CD4-positive, alpha-beta memory T cell (primary cell): ENCODE results near the gene PPM1N. TPM values are rescaled to one million over a fixed set of nuclear protein-coding genes. Genes with fewer than 3 reads are reported as not detected.

Source experiments
- CTCF ChIA-PET: fragments of 350-600 bp; sonication (Branson Sonifier 250); formaldehyde crosslinking; loops from one replicate; lab custom pipeline; 2021; ENCODE audit warnings: inconsistent platforms; ENCODE audit not compliant: partially characterized antibody; lab: Charles Lee
- POLR2A ChIA-PET: fragments of 350-600 bp; sonication (Branson Sonifier 250); formaldehyde crosslinking; loops from one replicate; lab custom pipeline; 2021; ENCODE audit not compliant: partially characterized antibody; lab: Charles Lee
- DNase-seq, 5 donors: peaks; one replicate each; pipeline versions ENCODE4 v3.0.0 to v3.0.0-alpha.2; 2020 to 2022; ENCODE audit warnings: mixed read lengths in 1 of 5
- H3K27ac ChIP-seq: one replicate; pipeline ENCODE4 v1.7.0; 2013; ENCODE audit warnings: low read depth, low read length
- H3K27me3 ChIP-seq: 2 replicates; pipeline ENCODE4 v1.7.0; 2013; ENCODE audit warnings: mild to moderate bottlenecking, low read length, moderate library complexity; ENCODE audit not compliant: insufficient read depth
- H3K36me3 ChIP-seq: 2 replicates; pipeline ENCODE4 v1.7.0; 2013; ENCODE audit warnings: mild to moderate bottlenecking, low read length, moderate library complexity; ENCODE audit not compliant: insufficient read depth
- H3K4me1 ChIP-seq: 2 replicates; pipeline ENCODE4 v1.7.0; 2013; ENCODE audit warnings: mild to moderate bottlenecking, low read length, moderate library complexity; ENCODE audit not compliant: insufficient read depth
- H3K4me3 ChIP-seq, 2 donors: one replicate each; pipeline ENCODE4 v1.7.0; 2013; ENCODE audit warnings: low read length in 2 of 2, mild to moderate bottlenecking in 1 of 2
- H3K9me3 ChIP-seq, 2 donors: one replicate each; pipeline ENCODE4 v1.7.0; 2013; ENCODE audit warnings: low read length in 2 of 2, control low read depth in 1 of 2; ENCODE audit not compliant: control insufficient read depth in 1 of 2
- H3K27ac Mint-ChIP-seq, 7 donors: one replicate each; pipeline ENCODE4 v1.8.0; 2020 to 2021; ENCODE audit warnings: mixed read lengths in 7 of 7, mild to moderate bottlenecking in 6 of 7, inconsistent platforms in 3 of 7, moderate library complexity in 3 of 7
- H3K27me3 Mint-ChIP-seq, 2 donors: one replicate each; pipeline ENCODE4 v1.8.0; 2020 to 2021; ENCODE audit warnings: mixed read lengths in 2 of 2
- H3K36me3 Mint-ChIP-seq, 2 donors: one replicate each; pipeline ENCODE4 v1.8.0; 2020 to 2021; ENCODE audit warnings: mixed read lengths in 2 of 2, inconsistent platforms in 1 of 2, mild to moderate bottlenecking in 1 of 2
- H3K4me1 Mint-ChIP-seq, 4 donors: one replicate each; pipeline ENCODE4 v1.8.0; 2020 to 2021; ENCODE audit warnings: mixed read lengths in 4 of 4, mild to moderate bottlenecking in 1 of 4
- H3K4me3 Mint-ChIP-seq, 8 donors: one replicate each; pipeline ENCODE4 v1.8.0; 2020 to 2021; ENCODE audit warnings: mixed read lengths in 8 of 8, mild to moderate bottlenecking in 7 of 8, moderate library complexity in 6 of 8, inconsistent platforms in 3 of 8
- H3K9me3 Mint-ChIP-seq, 8 donors: one replicate each; pipeline ENCODE4 v1.8.0; 2020 to 2021; ENCODE audit warnings: mixed read lengths in 8 of 8, mild to moderate bottlenecking in 5 of 8, inconsistent platforms in 3 of 8, moderate library complexity in 1 of 8
- intact Hi-C: fragments of 100-400 bp; cut with micrococcal nuclease; formaldehyde crosslinking; loops from one replicate; pipeline ENCODE4 v1.15.1; 2023
- polyA plus RNA-seq, 2 donors: library from polyadenylated mRNA; unstranded; fragments of 300-500 nt; fragmentation: Illumina TruSeq; gene quantifications; one replicate each; pipeline ENCODE4 v1.2.3, GENCODE V29; 2021
- total RNA-seq, 2 experiments: library from RNA; stranded (reverse); gene quantifications; one replicate each; pipeline ENCODE4 v1.2.3, GENCODE V29; 2021

The PPM1N gene
- total and polyA plus RNA-seq, 4 experiments from 2014 or later = 3.7 to 7.9 (median 4.9) TPM

- peaks cover 10 to 41% of the 10 kb centered on the region in 2 donors for H3K36me3 Mint-ChIP-seq
- H3K36me3 ChIP-seq = peaks cover 20% of the 10 kb centered on the region
These were observed 19.6 kb downstream of the PPM1N start for GRCh38 chr19:45517641-45518468.

DNA sequence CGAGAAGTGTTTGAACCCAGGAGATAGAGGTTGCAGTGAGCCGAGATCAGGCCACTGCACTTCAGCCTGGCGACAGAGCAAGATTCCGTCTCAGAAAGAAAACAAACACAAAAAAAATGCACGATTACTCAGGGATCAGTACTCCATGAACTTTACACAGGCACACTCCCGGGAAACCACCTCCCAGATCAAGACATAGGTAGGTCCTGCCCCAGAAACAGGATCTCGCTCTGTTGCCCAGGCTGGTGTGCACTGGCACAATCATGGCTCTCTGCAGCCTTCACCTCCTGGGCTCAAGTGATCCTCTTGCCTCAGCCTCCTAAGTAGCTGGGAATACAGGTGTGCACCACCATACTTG lies 20.2 kb downstream of the PPM1N start:
- intact Hi-C loops = no loop called here
- Histone ChIP-seq H3K27me3 (no peaks in the 10 kb centered on the region), H3K27ac (no peak overlapping the region), H3K9me3 (no peaks in the 10 kb centered on the region), H3K36me3 (peaks cover 20% of the 10 kb centered on the region), H3K4me3 (no peak overlapping the region), H3K4me1 (peaks cover 29% of the 10 kb centered on the region)
- ChIA-PET CTCF (interaction anchor here (1.4 kb wide), 2 partner anchors 20 to 39 kb away, joined by 3 to 5 read pairs; partner anchors contain the start of gene PPM1N), POLR2A (interaction anchor here (1.1 kb wide), 1 partner anchor 10 kb away, joined by 3 read pairs; no protein-coding TSS in a partner anchor)
- Mint-ChIP-seq H3K9me3 (no peaks in the 10 kb centered on the region), H3K27me3 (no peaks in the 10 kb centered on the region), H3K4me3 (no peak overlapping the region), H3K36me3 (peaks cover 11 to 44% of the 10 kb centered on the region in 2 donors), H3K27ac (peak overlapping the region in 2 of 7 donors; percentile 41 to 68), H3K4me1 (peaks cover 16 to 35% (median 26%) of the 10 kb centered on the region in 4 donors)
- DNase-seq = no peak

More at GRCh38 chr19:45517641-45518468, 19.6 kb downstream of the PPM1N start:
- no peak overlapping the region for H3K4me3 ChIP-seq
- Mint-ChIP-seq H3K27me3 (no peaks in the 10 kb centered on the region), H3K4me3 (no peak overlapping the region), H3K4me1 (peaks cover 19 to 36% (median 29%) of the 10 kb centered on the region in 4 donors), H3K9me3 (no peaks in the 10 kb centered on the region), H3K27ac (peak overlapping the region in 3 of 7 donors; percentile 24 to 68 (median 35))
- no peaks in the 10 kb centered on the region for H3K9me3 ChIP-seq
- CTCF ChIA-PET = interaction anchor here (1.4 kb wide), 1 partner anchor 19 kb away, joined by 3 read pairs; the partner anchor contains the start of gene PPM1N
- H3K4me1 ChIP-seq = peaks cover 34% of the 10 kb centered on the region
- H3K27ac ChIP-seq = no peak overlapping the region
- no peaks in the 10 kb centered on the region for H3K27me3 ChIP-seq
- POLR2A ChIA-PET = interaction anchor here (1.1 kb wide), 1 partner anchor 10 kb away, joined by 3 read pairs; no protein-coding TSS in a partner anchor
- DNase-seq = no peak
- intact Hi-C loops = no loop called here

GRCh38 chr19:45522010-45522941 lies 24.0 kb downstream of the PPM1N start:
- peaks cover 23 to 61% of the 10 kb centered on the region in 2 donors for H3K36me3 Mint-ChIP-seq
- Histone ChIP-seq H3K36me3 (peaks cover 40% of the 10 kb centered on the region), H3K4me3 (no peak overlapping the region), H3K9me3 (no peaks in the 10 kb centered on the region), H3K27ac (no peak overlapping the region), H3K4me1 (peaks cover 3% of the 10 kb centered on the region), H3K27me3 (no peaks in the 10 kb centered on the region)
- no peaks in the 10 kb centered on the region for H3K9me3 Mint-ChIP-seq
- H3K27ac Mint-ChIP-seq = peak overlapping the region in 3 of 7 donors; percentile 17 to 30 (median 19)
- CTCF ChIA-PET = interaction anchor here (0.7 to 1.6 kb wide), 3 partner anchors 14 to 120 kb away, joined by 3 to 5 read pairs (median 3); no protein-coding TSS in a partner anchor
- DNase-seq = no peak
- H3K4me1 Mint-ChIP-seq = peaks cover 5 to 11% (median 7%) of the 10 kb centered on the region in 4 donors
- H3K4me3 Mint-ChIP-seq = no peak overlapping the region
- POLR2A ChIA-PET = interaction anchor here (0.5 to 1.4 kb wide), 4 partner anchors 14 to 120 kb away, joined by 3 to 5 read pairs (median 4); no protein-coding TSS in a partner anchor
- no peaks in the 10 kb centered on the region for H3K27me3 Mint-ChIP-seq
- intact Hi-C loops = no loop called here

DNA sequence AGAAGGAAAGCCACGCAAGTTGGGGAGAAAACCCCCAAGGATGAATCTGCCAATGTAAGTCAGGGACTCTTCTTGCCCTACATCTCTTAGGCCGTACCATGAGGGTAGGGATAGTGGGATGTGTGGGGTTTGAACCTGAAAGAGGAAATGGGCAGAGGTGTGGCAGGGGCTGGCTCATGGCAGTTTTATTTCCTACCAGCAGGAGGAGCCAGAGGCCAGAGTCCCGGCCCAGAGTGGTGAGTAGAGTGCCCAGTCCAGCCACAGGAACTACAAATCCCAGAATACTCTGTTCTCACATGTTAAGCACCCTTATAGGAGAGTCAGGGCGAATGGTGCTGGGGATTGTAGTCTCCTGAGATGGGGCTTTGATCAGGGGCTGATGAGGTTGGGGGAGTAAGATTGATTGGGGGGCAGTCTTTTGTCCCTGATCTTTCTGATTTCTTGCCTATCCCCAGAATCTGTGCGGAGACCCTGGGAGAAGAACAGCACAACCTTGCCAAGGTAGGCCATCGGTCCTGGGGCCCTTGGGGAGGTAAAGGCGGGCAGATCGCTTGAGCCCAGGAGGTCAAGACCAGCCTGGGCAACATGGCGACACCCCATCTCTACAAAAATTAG lies 25.5 kb downstream of the PPM1N start:
- H3K4me1 Mint-ChIP-seq = peaks cover 7 to 21% (median 11%) of the 10 kb centered on the region in 4 donors
- H3K27ac Mint-ChIP-seq = peak overlapping the region; percentile 77 to 87 (median 82)
- intact Hi-C loops = loop anchor here (1.0 kb wide), 3 partner anchors 17 to 158 kb away; no protein-coding TSS in a partner anchor
- no peaks in the 10 kb centered on the region for H3K9me3 Mint-ChIP-seq
- ChIA-PET POLR2A (interaction anchor here (1.5 kb wide), 1 partner anchor 118 kb away, joined by 4 read pairs; no protein-coding TSS in a partner anchor), CTCF (interaction anchor here (0.8 to 1.1 kb wide), 4 partner anchors 8 to 157 kb away, joined by 3 to 5 read pairs (median 4); no protein-coding TSS in a partner anchor)
- H3K27me3 Mint-ChIP-seq = peaks cover 0 to 2% of the 10 kb centered on the region in 2 donors
- peak; percentile 81 to 83 (median 82) for DNase-seq
- Histone ChIP-seq H3K27ac (no peak overlapping the region), H3K9me3 (no peaks in the 10 kb centered on the region), H3K4me1 (peaks cover 3% of the 10 kb centered on the region), H3K36me3 (peaks cover 38% of the 10 kb centered on the region), H3K4me3 (no peak overlapping the region), H3K27me3 (no peaks in the 10 kb centered on the region)
- peaks cover 16 to 61% of the 10 kb centered on the region in 2 donors for H3K36me3 Mint-ChIP-seq
- no peak overlapping the region for H3K4me3 Mint-ChIP-seq

DNA sequence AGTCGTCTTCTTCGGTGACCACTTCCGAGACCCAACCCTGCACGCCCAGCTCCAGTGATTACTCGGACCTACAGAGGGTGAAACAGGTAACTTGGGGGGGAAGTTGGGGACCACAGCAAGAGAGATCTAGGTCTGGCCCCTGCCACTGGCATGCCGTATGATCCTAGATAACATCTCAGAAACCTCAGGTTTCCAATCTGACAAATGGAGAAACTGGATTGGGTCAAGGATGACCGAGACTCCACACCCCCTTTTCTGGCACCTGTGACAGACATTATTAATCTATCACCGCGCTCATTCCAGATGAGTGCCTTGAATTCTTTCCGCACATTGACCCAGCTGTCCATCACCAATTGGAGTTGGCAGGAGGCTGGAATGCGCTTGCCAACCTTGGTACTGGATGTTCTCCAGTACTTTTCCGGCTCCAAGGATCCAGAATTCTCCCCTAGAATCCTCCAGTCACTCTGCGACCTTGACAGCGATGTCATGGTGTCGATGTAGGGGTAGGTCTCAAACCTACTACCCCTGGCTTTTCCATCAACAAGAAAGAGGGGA lies 26.4 kb downstream of the PPM1N start:
- Mint-ChIP-seq H3K27ac (peak overlapping the region in 1 of 7 donors; percentile 84), H3K9me3 (no peaks in the 10 kb centered on the region), H3K4me1 (peaks cover 7 to 21% (median 15%) of the 10 kb centered on the region in 4 donors), H3K4me3 (no peak overlapping the region), H3K36me3 (peaks cover 16 to 61% of the 10 kb centered on the region in 2 donors), H3K27me3 (peaks cover 0 to 2% of the 10 kb centered on the region in 2 donors)
- intact Hi-C loops = no loop called here
- ChIA-PET CTCF (interaction anchor here (0.8 to 1.1 kb wide), 4 partner anchors 9 to 156 kb away, joined by 3 to 5 read pairs (median 4); no protein-coding TSS in a partner anchor), POLR2A (interaction anchor here (1.5 kb wide), 1 partner anchor 118 kb away, joined by 4 read pairs; no protein-coding TSS in a partner anchor)
- Histone ChIP-seq H3K4me3 (no peak overlapping the region), H3K36me3 (peaks cover 38% of the 10 kb centered on the region), H3K27me3 (no peaks in the 10 kb centered on the region), H3K27ac (no peak overlapping the region), H3K9me3 (no peaks in the 10 kb centered on the region), H3K4me1 (peaks cover 9% of the 10 kb centered on the region)
- DNase-seq = no peak

GRCh38 chr19:45526143-45526542 lies 27.9 kb downstream of the PPM1N start:
- peaks cover 0 to 2% of the 10 kb centered on the region in 2 donors for H3K27me3 Mint-ChIP-seq
- peaks cover 7 to 21% (median 15%) of the 10 kb centered on the region in 4 donors for H3K4me1 Mint-ChIP-seq
- H3K27ac Mint-ChIP-seq = peak overlapping the region in 3 of 7 donors; percentile 35 to 80 (median 46)
- no peak overlapping the region for H3K4me3 Mint-ChIP-seq
- H3K27ac ChIP-seq = no peak overlapping the region
- H3K4me1 ChIP-seq = peaks cover 9% of the 10 kb centered on the region
- ChIA-PET CTCF (interaction anchor here (1.0 to 2.3 kb wide), 3 partner anchors 11 to 117 kb away, joined by 3 to 7 read pairs (median 4); no protein-coding TSS in a partner anchor), POLR2A (interaction anchor here (0.6 kb wide), 1 partner anchor 111 kb away, joined by 3 read pairs; no protein-coding TSS in a partner anchor)
- intact Hi-C loops = no loop called here
- no peaks in the 10 kb centered on the region for H3K9me3 ChIP-seq
- H3K4me3 ChIP-seq = no peak overlapping the region
- peaks cover 26% of the 10 kb centered on the region for H3K36me3 ChIP-seq
- H3K27me3 ChIP-seq = no peaks in the 10 kb centered on the region
- H3K9me3 Mint-ChIP-seq = peaks cover 0 to 2% (median 0%) of the 10 kb centered on the region in 8 donors
- peaks cover 16 to 50% of the 10 kb centered on the region in 2 donors for H3K36me3 Mint-ChIP-seq
- no peak for DNase-seq
